GM12878 (cell line): ENCODE measurements around the gene ZNF3. TPM values are rescaled to one million over a fixed set of nuclear protein-coding genes. Genes with fewer than 3 reads are reported as not detected.

Experiments
- ATAC-seq: fragments of 200-7000 bp; cut with Tn5 transposase; 3 replicates; pipeline ENCODE4 v1.9.1; 2020; ENCODE audit warnings: mild to moderate bottlenecking, moderate library complexity
- BruUV-seq: library from RNA; stranded (reverse); fragments of 400-500 nt; replicated peaks from 2 replicates; lab custom pipeline; 2021; lab: Mats Ljungman, UMichigan
- CTCF ChIA-PET: fragments of 300-600 bp; sonication (Branson Sonifier 250); formaldehyde crosslinking; extraction: SDS; loops from one replicate; lab custom pipeline; 2021; ENCODE audit warnings: inconsistent platforms; lab: Yijun Ruan, JAX
- POLR2A ChIA-PET: fragments of 350-600 bp; formaldehyde crosslinking; extraction: SDS; loops from one replicate; lab custom pipeline; 2021; ENCODE audit warnings: inconsistent platforms; lab: Charles Lee
- RAD21 ChIA-PET: fragments of 300-600 bp; sonication (Branson Sonifier 250); formaldehyde crosslinking; loops from one replicate; lab custom pipeline; 2023; ENCODE audit warnings: antibody characterized with exemption; ENCODE audit not compliant: unreplicated experiment; lab: Charles Lee
- SMC1A ChIA-PET: fragments of 300-600 bp; sonication (Branson Sonifier 250); formaldehyde crosslinking; loops from one replicate; lab custom pipeline; 2023; ENCODE audit not compliant: unreplicated experiment, uncharacterized antibody; lab: Charles Lee
- DNase-seq: peaks from one replicate; pipeline ENCODE4 v3.0.0-alpha.2; 2011; ENCODE audit warnings: low read depth, low spot score
- FAIRE-seq: peaks from 3 replicates; lab custom pipeline; 2011; peaks lifted over from hg19 to GRCh38; lab: Jason Lieb, UNC
- H2AFZ ChIP-seq: 2 replicates; pipeline ENCODE4 v1.6.0; 2011; ENCODE audit warnings: low read depth, low read length, control low read depth; ENCODE audit not compliant: control insufficient read depth
- H3K27ac ChIP-seq: 2 replicates; pipeline ENCODE4 v1.5.1; 2011; ENCODE audit warnings: control low read depth; ENCODE audit not compliant: control insufficient read depth, insufficient read depth
- H3K27me3 ChIP-seq, 2 experiments: replicated peaks in 1 of 2; 2 replicates each; pipeline versions ENCODE4 v1.6.0 to v1.6.1; 2011; ENCODE audit warnings: low read length in 1 of 2; ENCODE audit not compliant: control insufficient read depth in 2 of 2, insufficient read depth in 2 of 2
- H3K36me3 ChIP-seq, 2 experiments: 2 replicates each; pipeline ENCODE4 v1.5.1; 2011; ENCODE audit warnings: low read length in 1 of 2; ENCODE audit not compliant: control insufficient read depth in 2 of 2, insufficient read depth in 2 of 2
- H3K4me1 ChIP-seq: 2 replicates; pipeline ENCODE4 v1.6.1; 2011; ENCODE audit warnings: mild to moderate bottlenecking, low read length, moderate library complexity, mixed read lengths; ENCODE audit not compliant: control insufficient read depth, insufficient read depth
- H3K4me2 ChIP-seq: 2 replicates; pipeline ENCODE4 v1.6.0; 2011; ENCODE audit warnings: control low read depth; ENCODE audit not compliant: control insufficient read depth, insufficient read depth
- H3K4me3 ChIP-seq: fragments of 200-600 bp; sonication (generic); 2 replicates; pipeline ENCODE4 v1.5.1; 2016
- H3K79me2 ChIP-seq: 2 replicates; pipeline ENCODE4 v1.6.0; 2011; ENCODE audit warnings: low read length; ENCODE audit not compliant: control insufficient read depth, insufficient read depth
- H3K9ac ChIP-seq: 2 replicates; pipeline ENCODE4 v1.8.0; 2011; ENCODE audit warnings: low read length, control low read depth, mixed read lengths; ENCODE audit not compliant: control insufficient read depth, insufficient read depth
- H3K9me3 ChIP-seq: replicated peaks from 3 replicates; pipeline ENCODE4 v1.5.1; 2011; ENCODE audit warnings: mild to moderate bottlenecking, low read length; ENCODE audit not compliant: control insufficient read depth, insufficient read depth
- H4K20me1 ChIP-seq: 2 replicates; pipeline ENCODE4 v1.6.0; 2011; ENCODE audit not compliant: control insufficient read depth, insufficient read depth
- BMI1 ChIP-seq: fragments of 450-650 bp; IDR thresholded peaks from 2 replicates; pipeline ENCODE4 v1.6.1; 2016; ENCODE audit warnings: mild to moderate bottlenecking, moderate library complexity, borderline replicate concordance
- CREB1 ChIP-seq: IDR thresholded peaks from 2 replicates; pipeline ENCODE4 v1.6.1; 2012; ENCODE audit warnings: low read depth, mild to moderate bottlenecking, inconsistent platforms
- CTCF ChIP-seq, 3 experiments: IDR thresholded peaks in 2 of 3; conservative IDR thresholded peaks in 1 of 3; 2 replicates each; pipeline ENCODE4 v1.5.1; 2011; ENCODE audit warnings: low read depth in 3 of 3, low read length in 3 of 3, mild to moderate bottlenecking in 3 of 3, control low read depth in 2 of 3, moderate library complexity in 2 of 3, inconsistent platforms in 1 of 3, mixed read lengths in 1 of 3; ENCODE audit not compliant: control insufficient read depth in 2 of 3, insufficient read depth in 1 of 3; ENCODE audit errors: extremely low read depth in 1 of 3
- EGR1 ChIP-seq, 2 experiments: IDR thresholded peaks; 1 replicate in 1 of 2; 2 replicates in 1 of 2; pipeline ENCODE4 v1.6.1; 2011 to 2012; ENCODE audit warnings: low read depth in 2 of 2, low read length in 2 of 2, borderline replicate concordance in 1 of 2, mild to moderate bottlenecking in 1 of 2, moderate library complexity in 1 of 2
- EP300 ChIP-seq, 2 experiments: fragments of 150-350 bp in 1 of 2; IDR thresholded peaks; 2 replicates each; pipeline ENCODE4 v1.6.1; 2011 to 2012; ENCODE audit warnings: low read depth in 2 of 2, low read length in 2 of 2, borderline replicate concordance in 1 of 2, improper control_type of control experiment in 1 of 2, inconsistent platforms in 1 of 2; ENCODE audit not compliant: control insufficient read depth in 1 of 2
- IRF3 ChIP-seq: fragments of 450-650 bp; IDR thresholded peaks from 2 replicates; pipeline ENCODE4 v1.6.1; 2014; ENCODE audit warnings: mild to moderate bottlenecking
- KDM1A ChIP-seq: fragments of 200-600 bp; sonication (generic); IDR thresholded peaks from 2 replicates; pipeline ENCODE4 v1.6.1; 2016; ENCODE audit warnings: borderline replicate concordance
- MXI1 ChIP-seq: fragments of 150-350 bp; IDR thresholded peaks from 2 replicates; pipeline ENCODE4 v1.6.1; 2011; ENCODE audit warnings: low read depth, mild to moderate bottlenecking, inconsistent platforms, low read length, improper control_type of control experiment
- MYB ChIP-seq: fragments of 150-350 bp; IDR thresholded peaks from 2 replicates; pipeline ENCODE4 v1.6.1; 2014; ENCODE audit warnings: mild to moderate bottlenecking, low read depth, low read length, borderline replicate concordance
- PAX5 ChIP-seq: IDR thresholded peaks from 2 replicates; pipeline ENCODE4 v1.6.1; 2011; ENCODE audit warnings: low read depth, low read length, borderline replicate concordance
- ZNF622 ChIP-seq: fragments of 450-650 bp; IDR thresholded peaks from 2 replicates; pipeline ENCODE4 v1.6.1; 2017; ENCODE audit warnings: mild to moderate bottlenecking, inconsistent platforms
- WGBS: methylation state at CpG from one replicate; pipeline ENCODE4 v1.1.6; 2016; ENCODE audit warnings: low lambda C conversion rate; ENCODE audit not compliant: insufficient replicate concordance, insufficient coverage; ENCODE audit errors: missing lambda C conversion rate; 5-methylcytosine and 5-hydroxymethylcytosine counted together
- in situ Hi-C: fragments of 300-500 bp; cut with MboI; formaldehyde crosslinking; loops from 9 replicates; pipeline ENCODE4 v1.14.3; 2018; ENCODE audit warnings: mixed read lengths
- intact Hi-C: fragments of 100-400 bp; cut with micrococcal nuclease; formaldehyde crosslinking; loops from one replicate; pipeline ENCODE4 v1.14.2; 2022; ENCODE audit not compliant: unreplicated experiment
- polyA plus RNA-seq, 11 experiments: library from polyadenylated mRNA; depleted of rRNA in 4 of 11; unstranded in 6 of 11; stranded (reverse) in 5 of 11; fragments of >200 nt; fragmentation: Nextera tagmentation in 4 of 11; fragmentation: Illumina TruSeq in 1 of 11; extraction: Ambion mirVana in 4 of 11; extraction: Trizol in 1 of 11; gene quantifications; 1 replicate in 1 of 11; 2 replicates in 10 of 11; pipeline versions ENCODE4 v1.2.1 to v1.2.3, GENCODE V29; 2011 to 2016; ENCODE audit warnings: inconsistent platforms in 2 of 11, missing spikeins in 2 of 11, low read depth in 1 of 11
- total RNA-seq, 4 experiments: library from RNA; depleted of rRNA in 3 of 4; stranded (reverse); fragments of >200 nt in 3 of 4; fragmentation: Illumina TruSeq in 1 of 4; extraction: Trizol in 1 of 4; gene quantifications; 2 replicates each; pipeline versions ENCODE4 v1.2.1 to v1.2.3, GENCODE V29; 2013 to 2021

ZNF3 gene
- total and polyA plus RNA-seq, 10 of the 15 experiments (the other 5 are each of a cell fraction or from before 2014, with no cell fraction given), result 17.2 to 37.4 (median 29.4) TPM

- ChIA-PET SMC1A (no interaction called here), CTCF (interaction anchor here (0.6 to 1.3 kb wide), 4 partner anchors 19 to 76 kb away, joined by 3 to 5 read pairs (median 4); no protein-coding TSS in a partner anchor), POLR2A (interaction anchor here (0.6 to 0.7 kb wide), 3 partner anchors 9 to 827 kb away, joined by 3 to 7 read pairs (median 6); no protein-coding TSS in a partner anchor), RAD21 (no interaction called here)
- Histone ChIP-seq H4K20me1 (no peaks in the 10 kb centered on the region), H3K36me3 (no peaks in the 10 kb centered on the region), H3K9ac (no peak overlapping the region), H3K9me3 (no peaks in the 10 kb centered on the region; the same call in 2 of the 3 replicates), H2AFZ (no peak overlapping the region), H3K27me3 (no peaks in the 10 kb centered on the region), H3K4me3 (no peak overlapping the region), H3K4me1 (no peaks in the 10 kb centered on the region), H3K4me2 (no peak overlapping the region), H3K79me2 (no peaks in the 10 kb centered on the region), H3K27ac (no peak overlapping the region)
- WGBS, result 21% methylated on average over 6 of the region's 6 CpGs
- DNase-seq (peak; percentile 11), ATAC-seq (peak; percentile 51), FAIRE-seq (no peak)
- no TSS peak for BruUV-seq
- in situ Hi-C loops, result no loop called here
- TF ChIP-seq MYB (no peak), PAX5 (peak; percentile 49; the same call in 1 of the 2 replicates), CTCF (IDR thresholded peaks at IDR 0.05 in 2 of 3, conservative IDR thresholded peaks at IDR 0.05 in 1 of 3; ENCODE audit: control insufficient read depth in 2 of 3, extremely low read depth in 1 of 3, insufficient read depth in 1 of 3, low read depth in 3 of 3, low read length in 3 of 3) (peak; percentile 16 to 36 (median 22); a peak in 3 of 6 replicates)
- intact Hi-C loops, result loop anchor here (5.0 kb wide), 1 partner anchor 127 kb away; the partner anchor contains the start of gene TRIM4
Measured at GRCh38 chr7:100044718-100045117, 36.8 kb downstream of the ZNF3 start.

GRCh38 chr7:100040575-100040974 is 40.9 kb downstream of the ZNF3 start:
- Histone ChIP-seq H3K4me3 (no peak overlapping the region), H3K4me1 (no peaks in the 10 kb centered on the region), H4K20me1 (no peaks in the 10 kb centered on the region), H3K9ac (no peak overlapping the region), H3K4me2 (no peak overlapping the region), H3K79me2 (no peaks in the 10 kb centered on the region), H2AFZ (no peak overlapping the region), H3K9me3 (no peaks in the 10 kb centered on the region; the same call in 2 of the 3 replicates), H3K27me3 (no peaks in the 10 kb centered on the region), H3K36me3 (peaks cover 0 to 9% of the 10 kb centered on the region in 2 experiments; a peak in 1 of 4 replicates), H3K27ac (no peak overlapping the region)
- ChIA-PET CTCF (interaction anchor here (0.7 to 1.4 kb wide), 2 partner anchors 12 to 23 kb away, joined by 3 read pairs; no protein-coding TSS in a partner anchor), SMC1A (interaction anchor here (1.6 kb wide), 1 partner anchor 12 kb away, joined by 3 read pairs; no protein-coding TSS in a partner anchor), RAD21 (no interaction called here), POLR2A (no interaction called here)
- 22% methylated on average over 7 of the region's 7 CpGs for WGBS
- intact Hi-C loops, result no loop called here
- in situ Hi-C loops, result no loop called here
- no peak for ATAC-seq
- BruUV-seq, result no TSS peak
- TF ChIP-seq MXI1 (no peak), CREB1 (no peak), ZNF622 (no peak), EGR1 (IDR thresholded peaks at IDR 0.05; ENCODE audit: borderline replicate concordance in 1 of 2, low read depth in 2 of 2, low read length in 2 of 2) (no peak), KDM1A (no peak), IRF3 (no peak), BMI1 (no peak), EP300 (IDR thresholded peaks at IDR 0.05; ENCODE audit: borderline replicate concordance in 1 of 2, control insufficient read depth in 1 of 2, low read depth in 2 of 2, low read length in 2 of 2) (no peak)
- FAIRE-seq, result no peak
- DNase-seq, result no peak
